ENCODE results near the gene CFAP251.

The CFAP251 gene

DNA sequence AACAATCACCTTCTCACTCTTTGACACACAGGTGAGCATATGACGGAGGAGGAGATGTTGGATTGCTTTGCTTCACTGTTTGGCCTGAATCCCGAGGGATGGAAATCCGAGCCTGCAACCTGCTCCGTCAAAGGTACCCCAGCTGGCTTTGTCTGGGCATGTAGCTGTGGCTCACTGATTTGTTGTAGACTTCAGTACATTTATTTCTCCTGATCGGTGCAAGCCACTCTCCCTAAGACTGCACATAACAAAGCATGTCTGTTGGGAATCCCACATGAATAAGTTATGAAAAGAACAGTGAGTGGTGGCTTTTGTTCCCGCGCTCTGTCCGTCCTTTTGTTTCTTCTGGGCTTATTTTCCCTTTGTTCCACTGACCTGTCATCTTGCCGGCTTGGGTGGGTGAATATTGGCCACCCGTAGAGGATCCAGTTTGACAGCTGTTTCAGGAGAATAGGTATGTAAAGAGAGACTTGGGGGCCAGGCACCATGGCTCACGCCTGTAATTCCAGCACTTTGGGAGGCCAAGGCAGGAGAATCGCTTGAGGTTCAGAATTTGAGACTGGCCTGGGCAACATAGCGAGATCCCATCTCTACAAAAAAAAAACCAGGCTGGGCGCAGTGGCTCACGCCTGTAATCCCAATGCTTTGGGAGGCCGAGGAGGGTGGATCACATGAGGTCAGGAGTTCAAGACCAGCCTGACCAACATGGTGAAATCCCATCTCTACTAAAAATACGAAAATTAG lies 83.2 kb downstream of the CFAP251 start:
- peak in 28 of 56 donors; percentile 2 to 69 (median 26) for DNase-seq

DNA sequence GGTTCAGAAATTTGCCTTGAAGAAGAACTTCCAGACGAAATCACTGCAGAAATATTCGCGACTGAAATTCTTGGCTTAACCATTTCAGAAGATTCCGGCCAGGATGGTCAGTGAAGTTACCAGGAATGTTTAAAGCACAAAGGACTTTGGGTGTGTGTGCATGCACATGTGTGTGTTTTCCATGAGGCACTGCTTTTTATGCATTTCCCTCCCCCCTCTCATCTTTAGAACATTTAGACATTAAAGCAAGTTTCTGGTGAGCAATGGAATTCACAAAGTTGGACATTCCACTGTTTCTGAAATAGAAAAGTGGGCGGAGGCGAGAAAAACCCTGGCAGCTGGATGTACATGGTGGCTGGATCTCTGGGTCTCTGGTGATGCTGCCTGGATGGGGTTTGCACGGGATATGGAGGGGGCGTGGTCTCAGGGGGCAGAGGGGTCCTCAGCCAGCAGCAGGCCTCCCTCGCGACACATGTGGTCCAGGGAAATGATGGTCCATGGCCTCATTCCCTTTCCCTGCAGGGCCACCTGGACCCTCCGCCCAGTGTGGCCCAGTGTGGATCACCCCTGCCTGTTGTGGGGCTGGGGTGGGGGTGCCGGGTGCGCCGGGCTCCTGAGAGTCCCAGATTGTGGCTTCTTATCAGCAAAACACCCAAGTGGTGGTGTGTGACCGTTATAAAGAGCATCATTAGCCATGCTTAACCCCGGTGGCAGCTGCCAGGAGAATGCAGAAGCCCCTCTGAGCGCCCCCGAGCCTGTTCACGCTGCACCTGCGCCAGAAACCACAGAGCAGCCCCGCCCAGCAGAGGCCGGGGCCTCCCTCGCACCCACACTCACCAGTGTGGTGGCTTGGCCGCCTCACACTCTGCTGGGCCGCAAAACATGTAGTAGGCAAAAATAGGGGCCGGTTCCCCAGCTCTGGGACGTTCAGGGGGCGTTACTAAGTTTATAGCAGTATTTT lies 85.5 kb downstream of the CFAP251 start:
- DNase-seq, result no peak

DNA sequence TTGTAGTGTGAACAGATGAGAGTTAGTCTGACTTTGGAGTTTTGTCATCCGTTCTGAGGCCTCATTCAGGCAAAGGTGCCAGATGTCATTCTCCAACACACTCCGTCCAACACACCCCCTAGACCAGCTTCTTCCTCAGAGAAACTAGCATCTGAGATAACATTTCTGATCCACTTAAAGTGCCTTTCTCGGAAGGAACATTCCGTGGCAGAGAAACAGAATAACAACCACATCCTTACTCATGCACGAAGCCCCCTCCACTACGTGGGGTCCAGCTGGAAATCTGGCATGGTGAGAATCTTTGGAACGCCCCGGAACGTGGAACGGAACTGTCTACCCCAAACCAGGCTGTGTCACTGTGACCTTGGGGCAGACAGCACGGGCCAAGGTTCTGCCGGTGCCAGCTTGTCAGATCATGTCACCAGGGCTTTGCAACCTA lies 86.3 kb downstream of the CFAP251 start:
- no peak for DNase-seq

DNA sequence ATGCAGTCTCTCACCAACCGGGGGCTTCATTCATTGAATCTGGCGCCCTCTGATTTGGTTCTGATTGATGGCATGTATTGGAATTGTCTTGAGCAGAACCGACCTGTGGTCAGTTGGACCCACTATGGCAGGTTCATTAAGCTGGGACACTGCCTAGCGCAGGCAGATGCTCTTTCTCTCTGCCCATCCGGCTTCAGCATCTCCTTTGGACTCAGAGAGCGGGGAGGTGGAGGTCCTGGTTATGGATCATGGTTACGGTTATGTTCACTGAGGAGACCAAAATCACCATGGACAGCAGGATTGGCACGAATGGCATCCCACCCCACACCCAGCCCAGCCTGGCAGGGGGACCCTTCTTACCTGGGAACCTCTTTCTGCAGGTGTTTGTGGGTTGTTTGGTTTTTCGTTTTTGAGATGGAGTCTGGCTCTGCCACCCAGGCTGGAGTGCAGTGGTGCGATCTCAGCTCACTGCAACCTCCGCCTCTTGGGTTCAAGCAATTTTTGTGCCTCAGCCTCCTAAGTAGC lies 86.9 kb downstream of the CFAP251 start:
- no peak for DNase-seq

DNA sequence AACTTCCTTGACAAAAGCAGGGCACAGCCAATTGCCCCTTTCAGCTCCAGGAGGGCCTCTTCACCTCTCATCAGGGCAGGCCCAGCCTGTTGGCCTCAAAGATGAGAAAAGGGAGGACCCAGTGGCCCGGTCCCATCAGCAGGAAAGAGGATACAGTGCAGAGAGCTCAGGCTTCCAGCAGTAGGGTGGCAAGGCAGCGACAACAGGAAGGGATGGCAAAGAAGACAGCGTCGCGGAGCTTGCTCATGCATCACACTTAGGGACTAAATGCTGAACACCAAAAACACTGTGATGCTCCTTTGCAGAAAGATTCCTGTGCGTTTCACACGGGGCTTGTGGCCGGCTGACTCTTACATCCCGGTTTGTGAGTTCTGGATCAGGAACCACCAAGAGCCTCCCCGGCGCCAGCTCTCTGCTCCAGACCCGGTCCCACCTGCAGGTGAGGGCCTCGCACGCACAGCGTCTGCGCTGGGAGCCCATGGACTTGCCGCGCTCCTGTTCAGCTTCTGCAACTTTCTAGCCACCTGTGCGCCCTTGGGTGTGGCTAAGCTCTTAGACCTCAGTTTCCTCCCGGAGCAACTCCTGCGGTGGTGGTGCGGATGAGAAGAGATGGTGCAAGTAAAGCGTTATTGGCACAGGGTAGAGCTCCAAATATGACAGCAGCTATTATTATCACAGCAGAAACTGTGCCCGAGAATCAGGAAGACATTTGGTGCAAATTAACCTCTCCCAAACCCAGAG lies 88.0 kb downstream of the CFAP251 start:
- DNase-seq, result no peak

DNA sequence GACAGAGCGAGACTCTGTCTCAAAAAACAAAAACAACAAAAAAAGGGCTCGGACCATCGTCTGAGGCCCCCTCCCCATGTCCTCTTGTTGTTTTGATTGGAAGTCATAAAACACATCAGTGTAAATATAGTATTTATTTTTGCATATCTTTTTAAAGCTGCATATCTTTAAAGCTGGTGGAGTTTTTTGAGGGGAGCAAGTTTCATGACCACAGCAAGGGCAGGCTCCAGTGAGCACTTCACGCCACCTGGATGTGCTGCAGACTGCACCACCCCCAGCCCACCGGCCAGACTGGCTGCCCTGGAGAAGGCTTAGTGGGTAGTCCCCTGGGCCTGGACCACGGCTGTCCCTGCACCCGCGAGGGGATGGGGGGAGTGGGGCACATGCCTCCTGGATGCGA lies 91.3 kb downstream of the CFAP251 start:
- DNase-seq, result no peak

DNA sequence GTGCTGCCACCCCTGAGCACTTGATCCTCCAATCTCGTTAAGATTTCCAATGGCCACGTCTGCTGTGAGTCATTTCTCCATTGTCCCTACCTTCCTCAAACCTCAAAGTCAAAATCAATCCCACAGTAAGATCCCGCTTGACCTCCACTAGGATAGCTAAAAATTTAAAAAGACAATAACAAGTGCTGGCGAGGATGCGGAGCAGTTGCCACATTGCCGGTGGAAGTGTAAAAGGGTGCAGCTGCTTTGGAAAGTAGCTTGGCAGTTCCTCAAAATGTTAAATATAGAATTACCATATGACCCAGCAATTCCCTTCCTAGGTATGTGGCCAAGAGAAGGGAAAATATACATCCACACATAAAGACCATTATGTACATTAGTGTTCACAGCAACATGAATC lies 93.8 kb downstream of the CFAP251 start:
- DNase-seq, result no peak

DNA sequence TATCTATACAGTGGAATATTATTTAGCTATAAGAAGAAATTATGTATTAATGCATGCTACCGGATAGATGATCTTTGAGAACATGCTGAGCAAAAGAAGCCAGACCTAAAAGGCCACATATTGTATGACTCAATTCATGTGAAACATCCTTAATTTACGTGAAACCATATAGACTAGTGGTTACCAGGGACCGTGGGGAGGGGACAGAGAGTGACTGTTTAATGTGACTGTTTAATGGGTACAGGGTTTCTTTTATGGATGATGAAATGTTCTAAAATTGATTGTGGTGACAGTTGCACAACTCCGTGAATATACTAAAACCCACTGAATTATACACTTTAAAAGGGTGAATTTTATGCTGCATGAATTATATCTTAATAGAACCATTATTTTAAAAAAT lies 94.7 kb downstream of the CFAP251 start:
- no peak for DNase-seq

DNA sequence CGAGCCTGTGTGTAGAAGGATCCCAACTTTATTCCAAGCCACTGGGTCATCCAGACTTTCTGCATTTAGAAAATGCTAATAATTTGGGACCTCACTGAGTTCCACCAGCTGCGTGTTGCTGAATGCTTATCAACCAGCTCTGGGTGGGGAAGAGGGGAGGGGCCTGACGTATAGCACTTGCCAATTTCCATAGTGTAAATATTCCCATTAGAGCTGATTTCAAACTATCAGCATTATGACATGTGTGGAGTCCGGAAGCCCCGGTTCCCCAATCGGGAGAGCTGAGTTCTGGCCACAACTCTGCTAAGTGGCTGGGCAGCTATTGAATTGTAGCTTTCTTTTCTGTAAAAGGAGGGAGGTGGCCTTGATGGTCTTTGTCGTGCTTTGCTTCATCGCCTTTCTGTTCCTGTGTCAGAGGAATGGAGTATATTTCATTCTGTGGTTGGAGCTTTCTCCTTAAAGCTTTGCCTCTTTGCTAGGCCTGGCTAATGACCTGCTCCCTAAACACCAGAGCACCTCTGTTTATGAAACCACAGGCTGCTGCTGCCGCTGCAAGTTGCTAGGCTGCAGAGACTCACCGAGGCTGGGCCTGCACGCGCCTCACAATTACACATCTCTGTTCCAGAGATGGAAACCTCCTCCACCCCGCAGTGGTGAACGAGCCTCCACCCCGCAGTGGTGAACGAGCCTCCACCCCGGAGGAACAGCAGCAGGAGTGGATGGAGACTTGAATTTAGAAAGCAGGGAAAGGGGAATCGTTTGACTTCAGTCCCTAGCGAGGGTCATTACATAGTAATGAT lies 95.6 kb downstream of the CFAP251 start:
- no peak for DNase-seq

DNA sequence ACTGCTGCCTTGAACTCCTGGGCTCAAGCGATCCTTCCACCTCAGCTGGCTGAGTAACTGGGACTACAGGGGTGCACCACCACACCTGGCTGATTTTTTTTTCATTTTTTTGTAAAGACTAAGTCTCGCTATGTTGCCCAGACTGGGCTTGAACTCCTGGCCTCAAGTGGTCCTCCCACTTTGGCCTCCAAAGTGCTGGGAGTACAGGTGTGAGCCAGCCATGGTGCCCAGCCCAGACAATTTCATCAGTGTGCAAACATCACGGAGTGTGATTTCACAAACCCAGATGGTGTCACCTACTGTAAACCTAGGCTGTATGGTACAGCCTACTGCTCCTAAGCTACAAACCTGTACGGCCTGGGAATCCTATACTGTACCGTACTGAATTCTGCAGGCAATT lies 96.4 kb downstream of the CFAP251 start:
- DNase-seq, result no peak

DNA sequence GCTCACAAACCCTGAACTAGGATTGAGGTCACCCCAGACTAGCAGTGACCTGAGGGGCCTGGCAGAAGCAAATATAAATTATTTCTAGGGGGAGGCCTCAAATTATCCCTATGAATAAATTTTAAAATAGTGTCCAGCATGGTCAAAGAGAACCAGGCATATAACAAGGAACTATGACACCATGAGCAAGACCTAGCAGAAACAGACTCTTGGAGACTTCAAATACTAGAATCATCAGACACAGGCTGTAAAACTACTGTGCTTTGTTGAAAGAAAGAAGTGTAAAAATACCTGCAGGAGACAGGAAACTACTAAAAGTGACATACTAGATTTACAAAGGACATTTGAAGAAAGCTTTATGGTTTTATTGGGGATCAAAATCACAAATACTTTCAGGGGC lies 100.1 kb downstream of the CFAP251 start:
- DNase-seq, result no peak

DNA sequence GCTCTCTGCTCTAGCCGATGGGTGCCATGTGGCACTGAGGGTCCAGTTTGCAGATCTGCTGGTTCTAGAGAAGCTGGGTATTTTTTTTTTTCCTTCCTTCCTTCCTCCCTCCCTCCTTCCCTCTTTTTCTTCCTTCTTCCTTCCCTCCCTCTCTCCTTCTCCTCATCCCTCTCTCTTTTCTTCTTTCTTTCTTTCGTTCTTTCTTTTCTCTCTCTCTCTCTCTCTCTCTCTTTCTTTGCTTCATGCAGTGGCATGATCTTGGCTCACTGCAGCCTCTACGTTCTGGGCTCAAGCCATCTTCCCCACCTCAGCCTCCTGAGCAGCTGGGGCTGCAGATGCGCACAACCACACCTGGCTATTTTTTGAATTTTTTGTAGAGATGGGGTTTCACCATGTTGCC lies 100.5 kb downstream of the CFAP251 start:
- no peak for DNase-seq

DNA sequence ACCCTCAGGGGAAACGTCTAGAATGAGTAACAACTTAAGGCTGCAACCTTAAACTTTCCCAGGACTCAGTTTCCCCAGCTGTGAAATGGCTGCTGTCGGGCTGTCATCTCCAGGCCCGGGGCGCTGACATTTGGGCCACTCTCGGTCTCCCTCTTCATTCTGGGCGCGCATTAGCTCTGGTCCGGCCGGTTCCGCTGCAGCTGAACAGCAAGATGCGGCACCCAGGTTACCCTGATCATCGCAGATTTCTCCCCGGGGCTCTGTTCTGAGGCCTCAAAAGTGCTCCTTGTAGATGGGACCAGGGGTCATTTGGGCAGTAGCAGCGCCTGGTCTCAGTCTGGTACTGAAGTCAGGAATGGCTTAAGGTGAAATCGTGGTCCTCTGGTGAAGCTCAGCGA lies 102.4 kb downstream of the CFAP251 start:
- no peak for DNase-seq

DNA sequence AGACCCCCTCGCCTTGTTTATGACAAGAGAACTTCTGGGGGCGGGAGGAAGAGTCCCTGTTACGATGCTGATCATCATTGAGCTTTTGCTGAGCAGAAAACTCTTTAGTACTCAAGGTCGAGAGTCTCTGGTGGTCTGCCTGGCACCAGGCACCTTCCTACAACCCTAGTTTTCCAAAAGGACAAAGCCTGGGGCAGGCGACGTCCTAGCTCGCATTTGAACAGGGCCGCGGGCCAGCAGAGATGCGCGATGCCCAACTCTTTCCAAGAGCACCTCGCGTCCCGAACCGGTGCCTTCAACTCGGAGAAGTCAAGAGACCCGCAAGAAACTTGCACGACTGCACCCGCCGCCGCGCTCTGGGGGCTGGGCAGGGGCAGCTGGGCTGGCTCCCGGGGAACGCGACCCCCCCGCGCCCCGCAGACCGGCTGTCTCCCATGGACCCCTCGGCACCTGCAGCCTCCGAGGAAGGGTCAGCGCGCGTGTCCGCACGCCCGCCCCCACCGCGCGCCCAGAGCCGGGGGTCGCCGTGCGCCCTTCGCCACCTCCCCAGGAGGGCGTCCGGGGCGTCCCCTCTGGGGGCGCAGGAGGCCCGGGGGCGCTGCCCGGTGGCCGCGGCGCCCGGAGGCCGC lies 102.9 kb downstream of the CFAP251 start:
- DNase-seq, result peak in 10 of 56 donors; percentile 11 to 53 (median 36)

DNA sequence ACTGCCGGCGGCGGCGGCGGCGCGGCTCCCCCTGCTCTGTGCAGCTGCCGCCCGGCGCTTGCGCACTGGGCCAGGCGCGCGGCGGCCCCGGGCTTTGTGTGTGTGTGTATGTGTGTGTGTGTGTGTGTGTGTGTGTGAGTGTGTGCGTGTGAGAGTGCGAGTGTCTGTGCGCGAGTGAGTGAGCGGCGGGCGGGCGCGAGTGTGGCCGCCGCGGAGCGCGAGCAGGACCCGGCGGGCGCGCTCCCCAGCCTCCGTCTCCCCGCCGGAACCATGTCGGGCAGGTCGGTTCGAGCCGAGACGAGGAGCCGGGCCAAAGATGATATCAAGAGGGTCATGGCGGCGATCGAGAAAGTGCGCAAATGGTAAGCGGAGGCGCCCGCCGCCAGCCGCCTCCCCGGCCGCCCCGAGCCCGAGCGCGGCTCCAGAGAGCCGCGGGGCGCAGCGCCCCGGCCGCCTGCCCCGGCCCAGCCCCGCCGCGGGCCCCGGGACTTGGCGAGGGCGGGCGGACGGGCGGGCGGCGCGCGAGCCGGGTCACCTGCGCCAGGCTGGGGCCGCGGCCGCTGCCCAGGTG lies 103.5 kb downstream of the CFAP251 start, which contains the start of gene BCL7A:
BCL7A (plus strand) TSS at position 63 of the 571 bp plus-strand sequence; CDS start at position 271, 208 bp downstream.
- DNase-seq, result peak in 52 of 56 donors; percentile 19 to 87 (median 63)

DNA sequence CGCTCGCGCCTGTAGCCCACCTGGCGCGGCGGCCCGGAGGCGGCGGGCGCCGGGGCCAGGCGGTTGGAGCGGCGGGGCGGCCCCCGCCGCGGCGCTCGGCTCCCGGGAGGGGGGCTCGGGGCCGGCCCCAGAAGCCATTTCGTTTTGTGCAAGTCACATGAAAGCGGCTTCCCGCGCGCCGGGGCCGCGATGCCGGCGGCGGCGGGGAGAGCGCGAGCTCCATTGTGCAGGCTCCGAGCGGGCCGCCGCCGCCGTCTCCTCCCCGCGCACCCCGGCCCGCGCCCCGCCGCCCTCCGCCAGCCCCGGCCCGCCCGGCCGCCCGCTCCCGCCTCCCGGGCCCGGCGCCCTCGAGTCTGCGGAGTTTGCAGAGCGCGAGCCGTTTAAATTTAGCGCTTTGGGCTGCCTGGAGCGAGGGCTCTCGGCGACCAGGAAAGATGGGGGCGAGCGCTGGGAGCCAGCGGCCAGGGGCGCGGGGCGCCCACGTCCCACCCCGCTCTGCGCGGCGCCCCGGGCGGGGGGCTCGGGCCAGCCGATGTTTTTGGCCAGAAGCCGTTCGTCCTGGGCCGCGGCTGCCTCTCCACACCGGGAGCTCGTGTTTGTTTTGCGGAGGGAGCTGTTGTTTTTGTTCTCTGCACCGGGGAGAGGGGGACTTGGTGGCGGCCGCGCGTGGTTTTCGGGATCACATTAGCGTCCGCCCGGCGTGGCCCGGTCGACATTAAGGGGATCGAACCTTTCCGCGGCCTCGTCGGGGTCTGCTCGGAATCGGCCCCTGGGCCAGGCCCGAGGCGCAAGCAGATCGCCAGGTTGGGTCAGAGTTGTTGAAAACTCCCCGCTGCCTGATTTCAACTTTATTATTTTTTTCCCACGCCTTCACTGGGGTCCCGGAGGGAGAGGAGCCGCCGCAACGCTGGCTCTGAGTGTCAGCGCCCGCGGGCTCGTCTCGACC lies 104.3 kb downstream of the CFAP251 start:
- DNase-seq, result peak in 26 of 56 donors; percentile 10 to 62 (median 39)

DNA sequence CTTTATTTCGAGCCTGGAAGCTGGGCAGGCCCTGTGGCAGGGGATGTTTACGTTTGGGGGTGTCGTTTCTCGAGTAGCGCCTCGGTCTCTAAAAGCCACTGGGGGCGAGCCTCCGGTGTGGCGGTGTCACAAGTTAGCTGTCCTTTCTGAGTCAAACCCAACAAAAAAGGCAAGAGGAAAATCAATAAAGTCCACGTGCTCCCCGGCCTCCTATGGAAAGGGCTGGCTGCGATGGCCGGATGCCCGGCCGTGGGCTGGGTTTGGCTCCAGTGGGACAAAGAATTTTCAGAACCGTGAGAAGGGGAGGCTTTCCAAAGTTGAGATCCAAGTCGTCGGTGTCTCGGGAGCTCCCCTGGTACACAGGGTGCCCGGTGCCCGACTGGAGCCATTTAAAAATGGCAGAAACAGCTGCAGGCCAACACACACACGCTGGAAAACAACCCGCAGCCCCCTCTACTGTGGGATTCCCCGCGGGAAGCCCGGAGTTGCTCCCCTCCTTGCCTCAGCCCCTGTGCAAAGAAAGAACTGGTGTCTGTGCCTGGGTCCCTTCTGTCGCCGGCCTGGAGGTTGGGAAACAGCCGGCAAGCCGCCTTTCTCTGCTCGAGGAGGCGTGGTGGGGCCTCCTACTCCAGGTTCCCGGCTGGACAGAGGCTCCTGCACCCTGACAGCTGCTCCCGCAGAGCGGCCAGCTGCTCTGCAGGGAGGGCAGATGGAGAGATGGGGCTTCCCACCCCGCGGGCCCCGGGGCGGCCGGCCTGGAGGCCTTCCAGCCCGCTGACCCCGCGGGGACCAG lies 105.1 kb downstream of the CFAP251 start:
- peak in 47 of 56 donors; percentile 26 to 78 (median 57) for DNase-seq
